Jurkat, Clone E6-1 (cell line): Measurements from ENCODE around the gene PPP2R5B. TPM values are rescaled to one million over a fixed set of nuclear protein-coding genes. Genes with fewer than 3 reads are reported as not detected.

Experiments used
- DNase-seq: peaks from one replicate; pipeline ENCODE4 v3.0.0-alpha.2; 2011; ENCODE audit warnings: low read depth, low spot score
- H3K4me3 ChIP-seq: 2 replicates; pipeline ENCODE4 v1.5.1; 2011; ENCODE audit warnings: mild to moderate bottlenecking, low read length, control low read depth, moderate library complexity
- polyA plus RNA-seq: library from polyadenylated mRNA; unstranded; fragments of >200 nt; gene quantifications from one replicate; pipeline ENCODE4 v1.2.1, GENCODE V29; 2012; ENCODE audit warnings: missing spikeins; ENCODE audit not compliant: insufficient read length, insufficient read depth

Gene PPP2R5B
- polyA plus RNA-seq = 12.8 TPM

DNA sequence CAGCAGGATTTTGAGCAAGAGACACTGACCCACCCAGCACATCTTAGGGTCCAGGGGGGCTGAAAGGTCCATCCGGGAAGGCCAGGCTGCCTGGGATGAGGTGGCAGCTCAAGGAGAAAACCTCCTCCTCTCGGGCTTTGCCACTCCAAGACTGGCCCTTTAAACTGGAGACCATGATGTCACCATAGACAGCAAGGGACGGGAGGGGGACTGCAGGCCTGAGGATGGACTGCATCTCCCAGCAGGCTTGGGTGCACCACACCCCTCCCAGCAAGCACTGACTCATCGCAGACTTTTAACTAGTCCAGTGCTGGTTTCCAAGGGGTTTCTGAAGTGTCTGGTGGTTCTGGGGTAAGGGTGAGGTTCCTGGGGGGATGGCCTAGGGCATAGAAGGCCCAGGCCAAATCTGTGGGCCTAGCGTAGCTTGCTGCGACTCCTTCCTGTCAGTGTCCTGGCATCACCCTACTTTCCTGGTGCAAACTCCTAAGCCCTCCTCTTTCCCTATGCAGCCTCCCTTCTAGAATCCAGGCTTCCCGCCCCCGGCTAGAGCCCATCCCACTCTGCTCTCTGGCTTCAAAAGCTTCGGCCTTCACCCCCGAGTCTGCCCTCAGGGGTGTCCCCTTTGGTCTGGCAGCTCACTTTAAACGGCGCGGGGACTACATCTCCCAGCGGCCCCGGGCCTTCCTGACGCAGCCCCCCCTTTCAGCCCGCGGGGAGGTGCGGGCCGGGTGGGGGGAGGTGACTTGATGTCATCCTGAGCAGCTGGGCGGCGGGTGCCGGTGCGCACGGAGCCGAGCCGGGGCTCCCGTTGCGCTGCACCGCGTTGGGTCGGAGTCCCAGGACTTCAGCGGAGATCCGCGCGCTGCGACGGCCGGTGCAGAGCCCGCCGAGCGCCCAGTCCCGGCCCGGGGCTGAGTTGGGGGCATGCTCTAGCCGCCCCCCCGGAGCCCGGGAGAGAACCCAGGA lies at the start of gene PPP2R5B:
TSS of gene PPP2R5B (plus strand) at position 746 of the 966 bp plus-strand sequence. CDS start 1,046 bp downstream, outside the sequence.
- peak; percentile 75 for DNase-seq
- peak within 1 kb of the TSS; percentile 44 for H3K4me3 ChIP-seq

- H3K4me3 ChIP-seq = no peak overlapping the region
- DNase-seq = no peak
These were observed 48.9 kb upstream of the PPP2R5B start for GRCh38 chr11:64875369-64876228.

GRCh38 chr11:64876229-64876750 lies 48.2 kb upstream of the PPP2R5B start:
- H3K4me3 ChIP-seq = no peak overlapping the region
- no peak for DNase-seq

- H3K4me3 ChIP-seq = peak overlapping the region; percentile 97
- no peak for DNase-seq
These were observed 47.6 kb upstream of the PPP2R5B start for GRCh38 chr11:64876835-64877341.

DNA sequence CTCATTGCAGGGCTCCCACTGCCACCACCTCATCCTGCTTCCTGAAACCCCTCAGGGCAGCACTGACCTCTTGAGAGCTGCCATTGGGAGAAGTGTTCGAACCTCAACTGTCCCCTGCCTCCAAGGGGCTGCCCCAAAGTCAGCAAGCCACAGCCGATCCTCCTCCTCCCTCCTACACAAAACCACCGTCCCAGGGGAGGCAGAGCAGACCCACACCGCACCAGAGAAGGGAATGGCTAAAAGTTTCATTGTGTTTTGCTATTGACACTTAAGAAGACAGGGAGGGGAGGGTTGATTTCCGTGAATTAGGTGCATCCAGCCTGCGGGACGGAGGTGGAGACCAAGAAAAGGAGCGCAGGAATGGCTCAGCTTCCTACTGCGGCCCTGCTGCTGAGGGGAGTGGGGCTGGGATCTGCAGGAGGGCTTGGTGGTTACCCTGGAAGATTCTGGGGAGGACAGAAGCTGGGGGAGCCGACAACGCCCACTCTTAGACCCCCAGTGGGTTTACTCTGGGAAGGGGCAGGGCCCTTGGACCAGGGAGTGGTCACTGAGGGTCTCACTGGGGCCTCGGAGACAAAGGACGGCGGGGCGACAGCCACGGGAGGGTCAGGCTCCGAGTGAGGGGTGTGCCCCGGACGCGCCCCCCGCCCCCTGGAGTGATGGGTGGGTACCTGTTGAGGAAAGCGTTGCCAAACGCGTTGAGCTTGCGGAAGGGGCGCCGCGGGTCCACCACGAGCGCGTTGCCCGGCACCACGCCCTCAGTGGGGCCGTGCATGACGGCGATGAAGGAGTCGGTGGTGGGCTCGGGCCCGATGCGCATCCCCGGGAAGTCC lies 46.9 kb upstream of the PPP2R5B start:
- DNase-seq = no peak
- H3K4me3 ChIP-seq = peak overlapping the region; percentile 97

DNA sequence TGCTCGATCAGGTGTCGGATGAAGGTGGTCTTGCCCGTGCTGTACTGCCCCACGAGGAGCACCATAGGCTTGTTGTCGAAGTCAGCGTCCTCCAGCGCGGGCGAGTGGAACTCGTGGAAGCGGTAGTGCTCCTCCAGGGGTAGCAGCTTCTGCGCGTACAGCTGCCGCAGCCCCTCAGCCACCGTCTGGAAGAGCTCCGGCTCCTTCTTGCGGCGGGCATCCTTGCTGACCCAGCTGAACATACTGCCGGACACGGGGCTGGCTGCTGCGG lies 46.3 kb upstream of the PPP2R5B start:
- H3K4me3 ChIP-seq = peak overlapping the region; percentile 97
- DNase-seq = no peak

GRCh38 chr11:64878494-64879243 lies 45.8 kb upstream of the PPP2R5B start, which contains the start of gene EHD1:
Gene EHD1 (minus strand): TSS chr11:64878621. CDS start chr11:64878464, 157 bp downstream.
- peak within 1 kb of the TSS; percentile 97 for H3K4me3 ChIP-seq
- peak; percentile 96 for DNase-seq

DNA sequence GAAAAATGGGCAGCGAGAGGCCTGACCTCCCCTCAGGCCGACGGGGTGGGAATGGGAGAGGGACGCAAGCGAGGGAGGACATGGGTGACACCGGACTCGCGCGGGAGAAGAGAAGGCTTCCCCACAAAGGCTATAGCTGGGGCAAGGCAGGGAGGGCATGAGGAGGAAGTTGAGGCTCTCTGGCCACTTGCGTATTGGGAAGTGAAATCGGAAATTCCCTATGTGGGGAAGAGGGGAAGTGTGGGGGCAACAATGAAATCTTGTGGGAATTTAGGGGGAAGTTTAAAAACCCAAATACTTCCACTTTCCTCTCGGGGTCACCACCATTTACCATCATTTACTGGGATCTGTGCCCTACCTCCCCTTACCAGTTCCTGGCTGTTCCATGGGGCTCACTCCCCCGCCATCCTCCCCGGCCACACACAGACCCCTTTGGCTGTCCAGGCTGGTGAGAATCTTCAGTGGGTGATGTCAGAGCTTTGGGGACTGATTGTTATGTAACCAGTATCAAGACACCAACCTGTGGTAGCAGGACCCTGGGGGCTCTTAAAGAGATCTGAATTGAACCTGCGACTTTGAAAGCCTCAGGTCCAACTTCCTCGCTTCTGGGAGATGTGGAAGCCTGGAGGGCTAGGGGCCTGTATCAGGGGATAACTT lies 45.1 kb upstream of the PPP2R5B start:
- no peak for DNase-seq
- peak overlapping the region; percentile 86 for H3K4me3 ChIP-seq

DNA sequence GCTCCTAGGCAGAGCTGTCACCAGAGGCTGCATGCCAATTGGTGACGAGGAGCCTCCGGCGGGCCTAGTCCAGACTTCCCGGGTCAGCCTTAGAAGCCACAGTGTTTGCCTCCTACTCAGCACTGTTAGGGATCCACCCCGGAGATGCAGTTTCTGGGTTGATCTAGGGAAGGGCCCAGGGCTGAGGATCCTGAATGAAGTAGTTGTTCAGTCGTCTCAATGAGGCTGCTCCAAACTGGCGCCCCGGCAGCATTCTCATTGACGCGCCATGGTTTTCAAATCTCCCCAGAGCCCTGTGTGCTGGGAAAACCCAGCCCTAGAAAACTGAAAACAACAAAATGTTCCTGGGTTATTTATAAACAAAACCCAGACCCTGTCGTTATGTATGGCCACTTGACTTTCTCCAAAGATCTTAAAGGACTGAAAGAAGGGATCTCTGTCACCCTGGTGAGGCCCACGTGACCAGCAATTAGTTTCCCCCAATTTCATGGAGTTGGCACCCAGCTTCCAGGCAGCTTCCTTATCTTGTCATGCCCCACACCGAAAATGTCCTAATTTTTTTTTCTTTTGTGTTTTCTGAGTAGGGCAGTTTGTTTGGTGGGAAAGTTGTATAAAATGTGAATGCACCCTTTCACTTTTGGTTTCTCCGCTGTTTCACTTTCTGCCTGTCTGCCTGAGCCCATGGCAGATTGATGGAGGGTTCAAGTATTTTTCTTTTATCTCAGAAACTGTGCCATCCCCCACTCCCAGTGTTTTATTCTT lies 44.1 kb upstream of the PPP2R5B start:
- no peak for DNase-seq

GRCh38 chr11:64881476-64881875 lies 43.0 kb upstream of the PPP2R5B start:
- no peak for DNase-seq
- no peak overlapping the region for H3K4me3 ChIP-seq

More for the DNA sequence above, 44.1 kb upstream of the PPP2R5B start:
- H3K4me3 ChIP-seq = no peak overlapping the region

DNA sequence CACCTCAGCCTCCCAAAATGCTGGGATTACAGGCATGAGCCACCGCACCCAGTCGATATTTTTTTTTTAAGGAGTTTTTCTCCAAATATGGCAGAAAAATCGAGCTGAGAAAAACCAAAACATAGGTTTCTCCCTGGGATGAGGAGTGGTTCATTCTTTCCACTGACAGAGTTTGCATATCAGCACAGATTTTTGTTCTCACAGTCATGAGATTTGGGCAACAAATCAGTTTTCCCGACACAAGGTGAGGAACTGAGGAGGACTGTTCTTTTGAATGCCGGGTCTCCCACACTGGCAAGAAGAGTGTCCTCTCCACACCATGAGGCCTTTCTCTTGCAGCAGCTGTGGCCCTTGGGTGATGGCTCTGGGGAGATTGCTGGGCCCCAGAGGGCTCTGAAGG lies 42.2 kb upstream of the PPP2R5B start:
- DNase-seq = no peak

DNA sequence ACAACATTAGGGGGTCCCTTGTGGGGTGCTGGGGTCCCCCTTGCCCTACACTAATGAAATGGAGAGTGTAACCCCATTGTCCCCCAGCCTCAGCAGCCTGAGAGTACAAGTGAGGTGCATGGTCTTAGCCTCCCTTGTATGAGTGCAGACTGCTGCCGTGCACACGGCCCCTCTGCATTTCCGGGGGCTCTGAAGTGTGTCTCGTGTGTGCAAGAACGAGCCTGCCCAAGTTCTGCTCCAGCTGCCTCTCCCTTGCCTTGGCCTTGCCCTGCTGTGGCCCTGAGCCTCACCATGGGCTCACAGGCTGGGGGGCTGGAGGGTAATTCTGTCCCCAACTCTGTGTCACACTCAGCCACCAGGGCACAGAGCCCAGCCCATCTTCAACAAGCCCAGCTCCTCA lies 40.9 kb upstream of the PPP2R5B start:
- no peak for DNase-seq
- H3K4me3 ChIP-seq = no peak overlapping the region

More for the DNA sequence above, 42.2 kb upstream of the PPP2R5B start:
- H3K4me3 ChIP-seq = no peak overlapping the region

- H3K4me3 ChIP-seq = no peak overlapping the region
- DNase-seq = no peak
These were observed 40.5 kb upstream of the PPP2R5B start for GRCh38 chr11:64884019-64884418.

DNA sequence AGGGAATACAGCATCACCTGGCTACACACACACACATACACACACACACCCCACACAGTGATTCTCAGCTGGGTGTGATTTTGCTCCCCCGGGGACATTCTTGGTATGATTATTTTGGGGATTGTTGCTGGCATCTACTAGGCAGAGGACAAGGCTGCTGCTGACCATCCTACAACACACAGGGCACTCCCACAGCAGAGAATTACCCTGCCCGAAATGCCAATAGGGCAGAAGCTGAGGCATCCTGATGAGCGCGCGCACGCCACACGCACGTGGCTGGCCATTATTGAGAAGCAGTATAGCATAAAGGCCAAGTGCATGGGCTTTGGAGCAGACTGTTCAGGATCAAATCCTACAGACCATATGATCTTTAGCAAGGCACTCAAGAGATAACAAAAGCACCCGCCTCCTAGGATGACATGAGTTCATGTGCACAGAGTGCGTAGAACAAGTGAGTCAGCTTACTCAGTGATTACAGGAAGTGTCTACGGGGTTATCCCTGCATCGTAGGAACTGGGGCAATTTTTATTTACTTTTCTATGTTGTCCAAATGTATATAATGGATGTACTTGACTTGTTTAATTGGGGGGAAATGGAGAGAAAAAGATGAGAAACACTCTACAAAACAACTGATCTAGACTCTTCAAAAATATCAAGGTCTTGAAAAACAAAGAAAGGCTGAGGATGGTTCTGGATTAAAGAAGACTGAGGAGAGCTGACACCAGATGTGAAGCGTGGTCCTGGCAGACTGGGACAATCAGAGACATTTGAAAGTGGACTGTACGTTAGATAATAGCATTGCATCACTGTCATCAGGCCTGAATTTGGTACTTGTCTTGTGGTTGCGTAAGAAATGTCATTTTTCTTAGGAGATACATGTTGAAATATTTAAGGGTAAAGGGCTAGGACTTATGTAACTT lies 38.9 kb upstream of the PPP2R5B start:
- no peak overlapping the region for H3K4me3 ChIP-seq
- no peak for DNase-seq

- no peak overlapping the region; the same call in 1 of the 2 replicates for H3K4me3 ChIP-seq
- no peak for DNase-seq
These were observed 37.2 kb upstream of the PPP2R5B start for GRCh38 chr11:64887234-64887756.
